Measurements from ENCODE around the gene ATP6V0D1.

DNA sequence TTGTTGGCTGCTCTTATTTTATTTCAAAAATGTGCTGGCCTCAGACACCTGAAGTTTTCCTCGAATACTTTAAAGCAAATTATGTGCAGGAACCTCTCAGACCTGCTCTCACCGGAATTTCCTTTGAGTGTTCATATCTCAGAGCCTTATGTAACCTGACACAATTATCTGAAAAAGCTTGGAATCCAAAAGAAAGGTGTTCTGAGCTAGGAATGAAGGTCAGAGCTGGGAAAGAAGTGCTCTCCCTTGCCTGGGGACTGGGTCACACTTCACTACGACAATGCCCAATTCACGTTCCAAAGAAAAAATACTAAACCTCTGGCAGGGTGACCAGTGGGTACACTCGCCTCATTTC lies 56.7 kb downstream of the ATP6V0D1 start:
- TF ChIP-seq POLR2A (IDR thresholded peaks at IDR 0.05) (no peak), CTCF (IDR thresholded peaks at IDR 0.05) (no peak)
